ENCODE data around the gene PLBD1.

The PLBD1 gene

GRCh38 chr12:14510574-14510973, 57.1 kb downstream of the PLBD1 start:
- in situ Hi-C loops (cut with MboI; ENCODE audit: low sequenced_read_pairs): no loop called here

GRCh38 chr12:14505626-14506596, 61.8 kb downstream of the PLBD1 start:
- in situ Hi-C loops (cut with MboI; ENCODE audit: low sequenced_read_pairs): no loop called here

GRCh38 chr12:14495326-14495725, 72.4 kb downstream of the PLBD1 start:
- in situ Hi-C loops (cut with MboI; ENCODE audit: low sequenced_read_pairs): no loop called here

- in situ Hi-C loops (cut with MboI; ENCODE audit: low sequenced_read_pairs): no loop called here
These were observed 84.8 kb downstream of the PLBD1 start for GRCh38 chr12:14482886-14483285.

GRCh38 chr12:14482361-14482760, 85.3 kb downstream of the PLBD1 start:
- in situ Hi-C loops (cut with MboI; ENCODE audit: low sequenced_read_pairs): no loop called here

GRCh38 chr12:14481201-14481600, 86.5 kb downstream of the PLBD1 start:
- in situ Hi-C loops (cut with MboI; ENCODE audit: low sequenced_read_pairs): no loop called here

- in situ Hi-C loops (cut with MboI; ENCODE audit: low sequenced_read_pairs): no loop called here
These were observed 88.7 kb downstream of the PLBD1 start for GRCh38 chr12:14479004-14479403.

- in situ Hi-C loops (cut with MboI; ENCODE audit: low sequenced_read_pairs): loop anchor here (25.0 kb wide), 1 partner anchor 211 kb away; no protein-coding TSS in a partner anchor
These were observed 93.9 kb downstream of the PLBD1 start for GRCh38 chr12:14473707-14474287.

- in situ Hi-C loops (cut with MboI; ENCODE audit: low sequenced_read_pairs): loop anchor here (25.0 kb wide), 1 partner anchor 209 kb away; no protein-coding TSS in a partner anchor
These were observed 96.2 kb downstream of the PLBD1 start for GRCh38 chr12:14471497-14471896.

GRCh38 chr12:14460212-14460841, 107.4 kb downstream of the PLBD1 start:
- in situ Hi-C loops (cut with MboI; ENCODE audit: low sequenced_read_pairs): loop anchor here (25.0 kb wide), 1 partner anchor 198 kb away; no protein-coding TSS in a partner anchor

- in situ Hi-C loops (cut with MboI; ENCODE audit: low sequenced_read_pairs): loop anchor here (25.0 kb wide), 1 partner anchor 192 kb away; no protein-coding TSS in a partner anchor
These were observed 113.4 kb downstream of the PLBD1 start for GRCh38 chr12:14454098-14454907.
